HG02798 (cell line): ENCODE results near the gene NUDT3.
"Not testable (repeated sequence)": the region's sequence is repeated elsewhere in the genome, so short reads cannot be mapped to it uniquely, and the experiment has no call there.

ENCODE experiments used
- ATAC-seq: cut with Tn5 transposase; IDR thresholded peaks from one replicate; pipeline ENCODE4 v1.9.1; 2021; ENCODE audit warnings: mild to moderate bottlenecking; ENCODE audit not compliant: unreplicated experiment, poor library complexity

The NUDT3 gene

DNA sequence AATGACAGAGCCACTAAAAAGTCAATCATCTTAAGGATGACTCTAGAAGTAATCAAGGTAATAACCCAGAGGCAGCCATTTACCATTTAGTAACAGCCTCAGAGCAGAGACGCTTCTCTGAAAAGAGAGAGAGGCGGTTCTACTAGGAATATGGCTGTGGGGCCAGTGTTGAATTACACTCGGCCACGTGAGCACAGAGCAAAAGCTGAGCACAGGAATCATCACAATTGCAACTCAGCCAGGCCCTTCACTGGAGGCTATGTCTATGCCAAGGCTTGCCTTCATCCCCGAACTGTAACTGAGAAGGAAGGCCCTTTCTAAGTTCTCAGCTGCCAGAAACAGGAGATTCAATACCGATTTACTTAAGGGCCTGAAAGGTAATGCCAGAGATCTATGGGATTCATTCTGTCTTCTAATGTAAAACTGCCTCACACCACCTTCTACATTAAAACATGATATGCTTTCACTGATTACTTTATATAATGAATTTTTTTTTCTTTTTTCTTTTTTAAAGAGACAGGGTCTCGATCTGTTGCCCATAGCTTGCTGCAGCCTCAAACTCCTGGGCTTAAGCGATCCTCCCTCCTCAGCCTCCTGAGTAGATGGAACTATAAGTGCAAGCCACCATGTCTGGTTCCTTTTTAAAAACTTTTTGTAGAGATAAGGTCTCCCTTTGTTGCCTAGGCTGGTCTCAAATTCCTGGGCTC, 67.6 kb downstream of the NUDT3 start:
- no peak for ATAC-seq

- not testable (repeated sequence) for ATAC-seq
These were observed 68.2 kb downstream of the NUDT3 start for GRCh38 chr6:34324221-34324620.

DNA sequence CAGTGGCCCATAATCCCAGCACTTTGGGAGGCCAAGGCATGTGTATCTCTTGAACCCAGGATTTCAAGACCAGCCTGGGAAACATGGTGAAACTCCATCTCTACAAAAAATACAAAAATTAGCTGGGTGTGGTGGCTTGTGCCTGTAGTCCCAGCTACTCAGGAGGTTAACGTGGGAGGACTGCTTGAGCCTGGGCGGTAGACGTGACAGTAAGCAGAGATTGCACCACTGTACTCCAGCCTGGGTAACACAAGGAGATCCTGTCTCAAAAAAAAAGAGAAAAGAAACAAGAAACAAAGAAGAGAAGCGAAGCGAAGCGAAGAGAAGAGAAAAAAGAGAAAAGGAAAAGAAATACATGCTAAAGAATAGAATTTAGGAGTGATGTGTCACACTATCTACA, 69.2 kb downstream of the NUDT3 start:
- ATAC-seq: no peak

GRCh38 chr6:34322732-34323131, 69.7 kb downstream of the NUDT3 start:
- ATAC-seq: no peak

DNA sequence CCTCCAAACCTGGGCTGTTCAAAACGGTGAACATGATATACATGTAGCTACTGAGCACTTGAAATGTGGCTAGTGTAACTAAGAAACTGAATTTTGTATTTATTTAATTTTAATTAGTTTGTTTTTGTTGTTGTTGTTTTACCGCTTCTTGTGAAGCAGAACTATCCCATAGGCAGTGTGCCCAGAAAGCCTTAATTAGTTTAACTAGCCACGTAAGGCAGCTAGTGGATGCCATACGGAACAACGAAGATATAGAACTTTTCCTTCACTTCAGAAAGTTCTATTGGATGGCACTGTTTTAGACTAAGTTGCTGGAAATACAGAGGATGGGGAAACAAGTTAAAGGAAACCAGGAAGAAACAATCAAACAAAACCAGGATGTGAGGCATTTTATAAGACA, 70.6 kb downstream of the NUDT3 start:
- ATAC-seq: no peak

DNA sequence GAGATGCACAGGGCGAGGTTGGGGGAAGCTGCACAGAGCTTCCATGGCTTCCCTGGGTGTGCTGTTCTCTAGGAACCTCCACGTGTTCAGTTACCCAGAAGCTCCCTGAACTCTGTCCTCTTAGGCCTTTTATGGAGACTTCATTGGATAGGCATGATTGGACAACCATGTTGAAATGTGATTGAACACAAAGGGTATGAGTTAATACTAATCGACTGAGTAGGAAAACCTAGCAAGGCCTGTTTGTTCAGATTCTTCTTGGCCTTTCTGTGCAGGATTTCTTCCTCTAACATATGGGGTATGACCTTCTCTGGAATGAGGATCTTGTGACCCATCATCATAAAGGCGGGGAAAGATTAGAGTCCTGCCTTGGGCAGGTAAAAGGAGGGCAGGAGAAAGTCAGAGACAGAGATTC, 73.0 kb downstream of the NUDT3 start:
- ATAC-seq: no peak

DNA sequence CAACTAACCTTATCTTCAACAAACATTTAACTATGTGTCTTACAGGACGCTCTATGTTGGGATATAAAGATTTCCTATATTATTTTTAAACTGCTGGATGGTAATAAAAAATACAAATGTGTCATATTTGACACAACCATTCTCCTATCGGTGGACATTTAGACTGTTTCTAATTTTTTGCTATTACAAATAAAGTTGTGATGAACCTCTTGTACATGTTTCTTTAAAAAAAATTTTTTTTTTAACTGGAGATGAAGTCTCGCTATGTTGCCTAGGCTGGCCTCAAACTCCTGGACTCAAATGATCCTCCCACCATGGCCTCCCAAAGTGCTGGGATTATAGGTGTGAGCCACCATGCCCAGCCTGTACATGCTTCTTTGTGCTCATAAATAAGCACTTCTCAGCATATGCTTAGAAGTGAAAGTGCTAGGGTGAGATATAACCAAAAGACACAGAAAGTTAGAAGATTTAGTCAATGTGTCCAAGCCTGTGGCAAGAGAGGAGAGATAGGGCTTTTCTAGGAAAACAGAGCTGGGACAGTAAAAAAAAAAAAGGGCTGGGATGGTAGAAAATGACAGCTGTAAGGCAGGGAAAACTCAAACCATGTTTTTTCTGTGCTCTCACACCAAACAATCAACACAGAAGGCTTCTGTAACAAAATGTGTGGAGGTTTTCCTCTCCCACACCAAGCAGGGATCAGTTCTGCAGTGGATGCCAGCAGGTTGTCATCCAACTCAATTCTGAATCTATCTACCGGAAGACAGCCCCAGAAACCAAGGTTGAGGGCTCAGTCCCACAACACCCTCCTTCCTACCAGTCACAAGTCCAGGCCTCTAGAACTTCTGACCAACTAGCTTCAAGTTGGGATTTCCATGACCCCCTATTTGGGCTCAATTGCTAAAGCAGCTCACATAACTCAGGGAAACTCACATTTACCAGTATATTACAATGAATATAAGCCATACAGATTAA, 73.7 kb downstream of the NUDT3 start:
- ATAC-seq: no peak

DNA sequence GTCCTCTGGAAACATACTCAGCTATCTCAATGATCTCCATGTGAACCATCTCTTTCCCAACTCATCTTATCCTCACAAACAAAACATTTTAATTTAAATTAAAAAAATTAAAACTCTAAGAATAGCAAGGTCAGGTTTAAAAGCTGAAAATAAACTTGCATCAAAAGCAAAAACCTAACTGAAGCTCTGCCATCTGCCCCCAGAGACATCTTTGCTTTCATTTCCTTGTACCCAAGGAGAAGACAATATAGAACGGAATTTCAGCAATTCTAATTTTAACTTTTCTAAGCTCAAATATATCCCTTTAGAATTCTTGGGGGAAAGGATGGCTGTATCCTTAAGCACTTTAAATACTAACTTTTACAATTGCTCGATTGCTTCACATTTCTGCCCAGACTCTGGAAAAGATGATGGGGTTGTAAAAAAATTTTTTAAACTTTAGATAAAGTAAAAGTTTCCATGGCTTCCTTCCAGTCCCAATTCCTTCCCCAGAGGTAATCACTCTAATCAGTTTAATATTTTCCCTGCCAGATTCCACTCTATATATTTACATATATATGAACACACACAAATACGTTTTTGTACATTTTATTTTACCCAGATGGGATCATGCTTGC, 74.5 kb downstream of the NUDT3 start:
- no peak for ATAC-seq

- no peak for ATAC-seq
These were observed 75.3 kb downstream of the NUDT3 start for GRCh38 chr6:34317172-34317477.

DNA sequence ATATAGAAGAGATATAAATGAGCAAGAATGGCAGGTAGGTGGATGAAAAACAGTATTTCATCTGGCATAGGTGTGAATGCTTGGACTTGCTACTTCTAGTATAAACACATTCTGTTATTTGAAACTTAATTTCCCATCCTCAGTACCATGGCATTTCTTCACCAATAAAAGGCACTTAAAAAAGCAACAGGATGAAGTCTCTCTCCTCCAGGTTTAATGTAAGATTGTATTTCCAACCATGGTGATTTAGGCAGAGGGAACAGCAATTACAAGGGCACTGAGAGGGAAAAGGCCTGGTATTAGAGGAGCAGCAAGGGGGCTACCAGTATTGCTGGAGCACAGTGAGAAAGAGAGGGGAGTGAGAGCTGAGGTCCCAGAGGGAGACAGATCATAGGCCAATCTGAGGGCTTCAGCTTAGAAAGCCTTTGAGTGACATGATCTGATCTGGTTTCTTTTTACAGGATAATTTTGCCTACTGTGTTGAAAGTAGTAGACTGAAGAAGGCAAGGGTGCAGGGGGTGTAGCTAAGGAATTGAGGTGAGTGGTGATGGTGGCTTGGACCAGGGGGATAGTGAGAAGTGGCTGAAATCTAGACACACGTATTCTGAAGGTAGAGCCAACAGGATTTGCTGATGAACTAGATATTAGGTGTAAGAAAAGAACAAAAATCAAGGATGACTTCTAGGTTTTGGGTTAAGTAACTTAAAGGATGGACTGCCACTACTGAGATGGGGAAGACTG, 75.9 kb downstream of the NUDT3 start:
- ATAC-seq: no peak

- ATAC-seq: no peak
These were observed 76.7 kb downstream of the NUDT3 start for GRCh38 chr6:34315780-34316179.

- ATAC-seq: no peak
These were observed 77.2 kb downstream of the NUDT3 start for GRCh38 chr6:34315256-34315655.

DNA sequence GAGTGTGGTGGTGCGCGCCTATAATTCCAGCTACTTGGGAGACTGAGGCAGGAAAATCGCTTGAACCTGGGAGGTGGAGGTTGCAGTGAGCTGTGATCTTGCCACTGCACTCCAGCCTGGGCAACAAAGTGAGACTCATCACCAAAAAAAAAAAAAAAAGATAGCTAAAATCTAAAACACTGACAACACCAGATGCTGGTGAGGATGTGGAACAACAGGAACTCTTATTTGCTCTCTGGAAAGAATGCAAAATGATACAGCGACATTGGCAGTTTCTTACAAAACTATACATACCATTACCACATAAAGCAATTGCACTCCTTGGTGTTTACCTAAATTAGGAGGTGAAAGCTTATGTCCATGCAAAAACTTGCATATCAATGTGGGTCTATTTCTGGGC, 80.2 kb downstream of the NUDT3 start:
- no peak for ATAC-seq

DNA sequence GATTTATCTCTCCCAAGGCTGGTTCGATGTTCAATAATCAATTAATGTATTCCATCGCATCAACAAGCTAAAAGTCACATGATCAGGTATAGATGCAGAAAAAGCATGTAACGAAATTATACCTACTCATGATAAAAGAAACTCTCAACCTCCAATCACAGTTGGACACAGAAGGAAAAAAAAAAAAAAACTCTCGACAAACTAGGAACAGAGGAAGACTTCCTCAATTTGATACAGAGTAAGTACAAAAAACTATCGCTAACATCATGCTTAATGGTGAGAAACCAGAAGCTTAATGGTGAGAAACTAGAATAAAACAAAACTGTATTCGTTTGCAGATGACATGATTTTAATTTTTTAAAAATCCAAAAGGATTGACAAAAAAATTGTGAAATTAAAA, 81.7 kb downstream of the NUDT3 start:
- ATAC-seq: no peak

DNA sequence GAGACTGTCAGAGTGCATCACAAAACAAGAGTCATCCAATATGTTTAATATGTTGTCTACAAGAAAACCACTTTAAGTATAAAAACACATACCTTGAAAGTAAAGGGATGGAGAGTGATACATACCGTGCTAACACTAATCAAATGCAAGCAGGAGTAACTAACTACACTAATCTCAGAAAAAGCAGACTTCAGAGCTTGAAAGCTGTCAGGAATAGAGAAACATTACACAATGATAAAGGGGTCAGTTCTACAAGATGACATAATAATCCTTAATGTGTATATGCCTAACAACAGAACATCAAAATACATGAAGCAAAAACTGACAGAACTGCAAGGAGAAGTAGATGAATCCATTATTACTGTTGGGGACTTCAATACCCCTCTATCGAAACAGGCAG, 84.0 kb downstream of the NUDT3 start:
- no peak for ATAC-seq

- no peak for ATAC-seq
These were observed 86.3 kb downstream of the NUDT3 start for GRCh38 chr6:34305982-34306708.

- ATAC-seq: no peak
These were observed 87.0 kb downstream of the NUDT3 start for GRCh38 chr6:34305497-34305896.

DNA sequence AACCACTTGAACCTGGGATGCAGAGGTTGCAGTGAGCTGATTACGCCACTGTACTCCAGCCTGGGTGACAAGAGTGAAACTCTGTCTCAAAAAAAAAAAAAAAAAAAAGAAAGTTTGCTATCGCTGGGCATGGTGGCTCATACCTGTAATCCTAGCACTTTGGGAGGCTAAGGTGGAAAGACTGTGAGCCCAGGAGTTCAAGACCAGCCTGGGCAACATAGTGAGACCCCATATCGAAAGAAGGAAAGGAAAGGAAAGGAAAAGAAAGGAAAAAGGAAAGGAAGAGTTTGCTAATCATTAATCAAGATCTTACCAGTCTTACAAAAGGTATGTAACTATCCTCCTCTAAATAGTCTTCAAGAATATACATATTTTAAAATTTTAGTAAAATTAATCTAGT, 88.3 kb downstream of the NUDT3 start:
- ATAC-seq: no peak

GRCh38 chr6:34302929-34303328, 89.5 kb downstream of the NUDT3 start:
- no peak for ATAC-seq

GRCh38 chr6:34301408-34301807, 91.1 kb downstream of the NUDT3 start:
- ATAC-seq: no peak
